HG03378 (cell line): ENCODE measurements around the gene RHOG.

ENCODE experiments used
- ATAC-seq: cut with Tn5 transposase; IDR thresholded peaks from one replicate; pipeline ENCODE4 v1.9.1; 2021; ENCODE audit warnings: mild to moderate bottlenecking, moderate library complexity; ENCODE audit not compliant: unreplicated experiment

Gene RHOG

GRCh38 chr11:3860375-3860774 is 19.6 kb upstream of the RHOG start:
- ATAC-seq: no peak

- peak; percentile 42 for ATAC-seq
These were observed 18.7 kb upstream of the RHOG start for GRCh38 chr11:3859373-3859881.

GRCh38 chr11:3857628-3858027 is 16.9 kb upstream of the RHOG start:
- ATAC-seq: no peak

GRCh38 chr11:3856856-3857553 is 16.2 kb upstream of the RHOG start:
- no peak for ATAC-seq

GRCh38 chr11:3855808-3856491 is 15.2 kb upstream of the RHOG start:
- ATAC-seq: no peak

- peak; percentile 59 for ATAC-seq
These were observed 14.4 kb upstream of the RHOG start, which contains the start of gene STIM1 for GRCh38 chr11:3854977-3855807. Gene STIM1 (plus strand): TSS chr11:3855664. CDS start chr11:3856271, 607 bp downstream.

- no peak for ATAC-seq
These were observed 13.9 kb upstream of the RHOG start for GRCh38 chr11:3854660-3854976.

- ATAC-seq: peak; percentile 43
These were observed 13.3 kb upstream of the RHOG start for GRCh38 chr11:3853899-3854659.

- ATAC-seq: no peak
These were observed 12.7 kb upstream of the RHOG start for GRCh38 chr11:3853545-3853842.

GRCh38 chr11:3849297-3849874 is 8.6 kb upstream of the RHOG start:
- peak; percentile 43 for ATAC-seq

GRCh38 chr11:3845670-3846069 is 4.9 kb upstream of the RHOG start:
- ATAC-seq: no peak

- ATAC-seq: no peak
These were observed 4.5 kb upstream of the RHOG start for GRCh38 chr11:3845246-3845645.

- ATAC-seq: no peak
These were observed 2.6 kb upstream of the RHOG start for GRCh38 chr11:3843326-3843725.

- ATAC-seq: peak; percentile 62
These were observed 929 bp upstream of the RHOG start for GRCh38 chr11:3841426-3842350.

GRCh38 chr11:3840004-3840869 is 522 bp downstream of the RHOG start:
- no peak for ATAC-seq

GRCh38 chr11:3838504-3838903 is 2.3 kb downstream of the RHOG start:
- ATAC-seq: no peak

- no peak for ATAC-seq
These were observed 3.0 kb downstream of the RHOG start for GRCh38 chr11:3837793-3838192.

- ATAC-seq: no peak
These were observed 3.9 kb downstream of the RHOG start for GRCh38 chr11:3836903-3837302.

GRCh38 chr11:3835751-3836150 is 5.0 kb downstream of the RHOG start:
- ATAC-seq: no peak
